Measurements from ENCODE around the gene HPN. TPM values are rescaled to one million over a fixed set of nuclear protein-coding genes. Genes with fewer than 3 reads are reported as not detected.

The HPN gene
- total RNA-seq, 1 donor from 2014 or later = 4.9 TPM

- intact Hi-C loops (cut with DNase I) = no loop called here
- DNase-seq (ENCODE audit: low spot score) = no peak
Measured at GRCh38 chr19:35075202-35076025, 33.9 kb downstream of the HPN start.

DNA sequence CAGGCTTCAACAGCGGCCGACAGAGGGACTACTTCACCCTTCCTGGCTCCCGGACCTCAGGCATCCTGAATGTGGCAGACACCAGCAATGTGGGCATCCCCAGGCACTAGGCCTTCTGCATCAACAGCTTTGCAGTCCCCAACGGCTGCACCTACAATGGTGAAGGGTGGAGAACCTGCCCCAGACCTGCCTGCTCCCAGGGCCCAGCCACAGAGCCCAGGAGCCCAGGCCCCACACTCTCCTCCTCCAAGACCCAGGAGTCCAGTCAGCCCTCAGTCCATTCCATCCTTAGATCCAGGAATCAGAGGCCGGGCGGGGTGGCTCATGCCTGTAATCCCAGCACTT, 34.5 kb downstream of the HPN start:
- DNase-seq (ENCODE audit: low spot score) = no peak
- intact Hi-C loops (cut with DNase I) = no loop called here

DNA sequence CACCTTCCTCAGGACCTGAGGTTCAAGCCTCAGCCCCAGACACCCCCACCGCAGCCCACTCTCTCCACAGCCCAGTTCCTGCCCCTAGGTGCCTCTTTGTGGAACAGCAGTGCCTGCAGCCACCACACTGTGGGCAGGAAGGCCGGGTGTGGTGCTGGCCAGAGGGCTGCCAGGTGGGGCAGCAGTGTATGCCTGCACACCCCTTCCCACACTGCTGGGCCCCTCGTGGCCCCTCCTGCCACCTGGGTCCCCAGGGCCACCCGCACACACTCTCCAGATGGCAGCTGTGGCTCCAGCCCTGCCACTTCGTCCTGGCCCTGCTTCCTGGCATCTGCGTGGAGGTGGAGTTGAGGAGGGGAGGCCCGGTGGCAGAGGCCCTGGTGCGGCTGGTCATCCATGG, 35.1 kb downstream of the HPN start:
- intact Hi-C loops (cut with DNase I) = no loop called here
- no peak for DNase-seq (ENCODE audit: low spot score)

GRCh38 chr19:35077411-35078223, 36.1 kb downstream of the HPN start:
- intact Hi-C loops (cut with DNase I) = no loop called here
- DNase-seq (ENCODE audit: low spot score) = no peak

- intact Hi-C loops (cut with DNase I) = no loop called here
- DNase-seq (ENCODE audit: low spot score) = no peak
Measured at GRCh38 chr19:35079826-35080225, 38.3 kb downstream of the HPN start.

DNA sequence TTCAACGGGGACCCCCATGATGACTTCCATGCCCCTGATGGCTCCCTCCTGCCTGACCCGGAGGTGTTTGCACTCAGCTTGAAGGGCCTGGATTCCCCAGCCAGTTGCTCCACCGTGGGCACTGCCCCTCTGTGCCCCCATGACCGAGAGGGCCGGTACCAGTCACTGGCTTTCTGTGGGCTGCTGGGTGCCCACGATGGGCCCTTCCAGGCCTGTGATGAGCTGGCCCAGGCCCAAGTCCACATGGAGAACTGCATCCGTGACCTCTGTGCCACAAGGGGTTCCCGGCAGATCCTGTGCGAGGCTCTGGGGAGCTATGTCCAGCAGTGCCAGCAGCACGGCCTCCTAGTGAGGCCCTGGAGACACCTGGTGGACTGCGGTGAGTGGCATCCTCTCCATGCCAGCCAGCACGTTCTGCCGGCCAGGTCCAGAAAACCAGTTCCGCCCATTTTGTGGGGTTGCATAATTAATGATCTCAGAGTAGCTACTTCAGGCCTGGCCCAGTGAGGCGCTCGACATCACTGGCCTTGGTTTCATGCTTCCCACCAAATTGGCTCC, 39.2 kb downstream of the HPN start:
- DNase-seq (ENCODE audit: low spot score) = no peak
- intact Hi-C loops (cut with DNase I) = no loop called here

DNA sequence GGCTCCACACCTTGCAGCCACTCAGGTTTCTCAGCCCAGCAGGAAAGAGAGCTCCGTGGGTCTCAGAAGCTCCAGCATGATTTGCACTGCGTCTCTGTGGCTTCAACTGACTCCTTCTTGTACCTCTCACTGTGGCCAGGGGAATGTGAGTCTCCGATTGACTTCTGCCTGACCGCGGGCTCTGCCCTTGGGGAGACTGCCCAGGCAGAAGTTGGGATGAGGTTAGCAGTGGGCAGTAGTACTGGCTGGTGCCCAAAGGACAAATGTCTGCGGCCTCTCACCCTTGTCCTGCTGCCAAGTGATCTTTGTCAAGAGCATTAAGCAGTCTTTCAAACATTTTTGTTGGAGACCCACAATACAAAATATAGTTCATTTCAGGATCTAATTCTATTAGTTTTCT, 39.7 kb downstream of the HPN start:
- intact Hi-C loops (cut with DNase I) = no loop called here
- no peak for DNase-seq (ENCODE audit: low spot score)

DNA sequence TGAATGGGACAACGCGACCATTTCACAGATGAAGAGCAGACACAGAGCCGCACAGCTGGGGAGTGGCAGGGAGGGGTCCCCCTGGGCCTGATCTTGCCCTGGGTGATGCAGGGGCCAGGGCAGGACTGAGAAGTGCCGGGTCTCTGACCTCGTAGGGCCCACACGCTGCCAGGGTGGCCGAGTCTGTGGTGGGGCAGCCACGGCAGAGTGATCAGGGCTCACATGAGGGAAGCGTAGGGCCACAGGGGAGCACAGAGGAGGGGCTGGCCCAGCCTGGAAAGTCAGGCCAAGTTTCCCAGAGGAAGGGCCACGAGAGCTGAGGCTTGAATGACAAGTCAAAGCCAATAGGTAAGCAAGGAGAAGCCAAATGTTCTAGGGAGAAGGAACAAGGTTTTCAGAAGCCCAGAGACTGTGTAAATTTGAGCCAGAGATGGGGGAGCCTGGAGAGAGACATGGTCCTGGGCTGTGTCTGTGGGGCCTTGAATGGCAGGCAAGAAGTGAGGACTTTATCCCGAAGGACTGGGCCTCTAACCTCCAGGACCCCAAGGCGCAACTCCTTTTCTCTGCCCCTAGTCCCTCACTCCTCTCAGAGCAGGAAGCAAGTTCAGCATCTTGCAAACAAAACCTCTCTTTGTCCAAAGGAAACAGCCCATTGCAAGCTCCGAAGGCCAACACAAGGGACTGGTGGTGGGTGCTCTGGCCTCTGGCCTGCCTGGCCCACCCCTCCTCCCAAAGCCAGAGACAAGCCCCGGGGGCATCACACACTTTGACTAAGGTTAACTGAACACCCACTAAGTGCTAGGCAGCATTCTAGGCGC, 42.4 kb downstream of the HPN start:
- intact Hi-C loops (cut with DNase I) = no loop called here
- no peak for DNase-seq (ENCODE audit: low spot score)

DNA sequence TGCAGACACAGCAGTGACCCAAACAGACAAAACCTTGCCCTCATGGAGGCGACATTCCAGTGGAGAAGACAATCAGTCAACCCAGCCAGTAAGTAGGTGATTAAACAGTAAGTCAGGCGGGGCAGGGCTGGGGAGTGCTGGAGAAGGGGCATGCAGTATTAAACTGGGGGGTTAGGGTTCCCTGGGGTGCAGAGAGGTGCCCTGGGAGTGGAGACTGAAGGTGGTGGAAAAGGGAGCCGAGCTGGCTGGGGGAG, 42.9 kb downstream of the HPN start:
- intact Hi-C loops (cut with DNase I) = no loop called here
- DNase-seq (ENCODE audit: low spot score) = no peak

GRCh38 chr19:35085947-35086346, 44.4 kb downstream of the HPN start:
- intact Hi-C loops (cut with DNase I) = loop anchor here (5.0 kb wide), 1 partner anchor 114 kb away; no protein-coding TSS in a partner anchor
- DNase-seq (ENCODE audit: low spot score) = no peak

DNA sequence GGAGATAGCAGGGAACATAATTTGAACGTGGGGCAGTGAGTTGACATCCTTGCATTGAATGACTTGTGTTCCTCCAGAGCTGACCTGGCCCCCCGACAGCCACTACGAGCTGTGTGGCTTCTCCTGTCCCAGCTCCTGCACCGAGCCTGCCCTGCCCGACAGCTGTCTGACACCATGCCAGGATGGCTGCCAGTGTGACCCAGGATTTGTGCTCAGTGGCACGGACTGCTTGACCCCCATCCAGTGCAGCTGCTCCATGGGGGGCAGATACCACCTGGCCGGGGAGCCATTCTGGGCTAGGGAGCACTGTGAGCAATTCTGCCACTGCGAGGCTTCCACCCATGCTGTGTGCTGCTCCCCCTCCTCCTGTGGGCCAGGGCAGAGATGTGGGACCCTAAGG, 44.9 kb downstream of the HPN start:
- no peak for DNase-seq (ENCODE audit: low spot score)
- intact Hi-C loops (cut with DNase I) = loop anchor here (5.0 kb wide), 1 partner anchor 114 kb away; no protein-coding TSS in a partner anchor

GRCh38 chr19:35087393-35087792, 45.9 kb downstream of the HPN start:
- no peak for DNase-seq (ENCODE audit: low spot score)
- intact Hi-C loops (cut with DNase I) = loop anchor here (5.0 kb wide), 1 partner anchor 115 kb away; no protein-coding TSS in a partner anchor

DNA sequence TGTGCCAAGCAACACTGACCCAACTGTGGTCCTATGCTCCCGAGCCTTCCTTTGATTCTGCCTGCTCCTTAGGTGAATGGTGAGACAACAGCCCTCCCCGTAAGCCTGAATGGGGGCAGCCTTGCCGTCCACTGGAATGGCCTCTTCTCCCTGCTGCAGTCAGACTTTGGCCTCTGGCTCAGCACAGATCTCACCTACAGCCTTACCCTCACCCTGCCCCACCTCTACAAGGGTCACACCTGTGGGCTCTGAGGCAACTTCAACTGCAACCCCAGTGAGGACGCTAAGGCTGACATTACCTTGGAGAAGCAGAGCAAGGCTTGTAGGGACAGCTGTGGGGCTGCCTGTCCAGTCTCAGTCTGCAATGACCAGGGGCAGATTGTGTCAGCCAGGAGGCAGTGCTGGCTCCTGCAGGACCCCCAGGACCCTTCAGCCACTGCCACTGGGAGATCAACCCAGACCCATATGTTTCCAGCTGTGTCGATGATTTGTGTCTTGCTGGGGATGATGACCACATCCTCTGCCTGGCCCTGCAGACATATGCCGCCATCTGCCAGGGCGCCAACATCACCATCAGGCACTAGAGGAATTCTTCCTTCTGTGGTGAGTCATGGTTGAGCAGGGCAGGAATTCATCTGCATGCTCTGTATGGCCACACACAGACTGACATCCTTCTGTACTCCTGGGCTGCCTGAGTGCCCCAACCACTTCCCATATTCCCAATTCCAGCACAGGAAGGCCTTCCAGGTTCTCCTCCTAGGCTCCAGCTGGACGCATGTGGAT, 46.8 kb downstream of the HPN start:
- intact Hi-C loops (cut with DNase I) = loop anchor here (5.0 kb wide), 1 partner anchor 116 kb away; no protein-coding TSS in a partner anchor
- no peak for DNase-seq (ENCODE audit: low spot score)

- intact Hi-C loops (cut with DNase I) = loop anchor here (5.0 kb wide), 1 partner anchor 117 kb away; no protein-coding TSS in a partner anchor
- DNase-seq (ENCODE audit: low spot score) = no peak
Measured at GRCh38 chr19:35089554-35089953, 48.0 kb downstream of the HPN start.

- intact Hi-C loops (cut with DNase I) = no loop called here
Measured at GRCh38 chr19:35090160-35090505, 48.6 kb downstream of the HPN start.

GRCh38 chr19:35090506-35091214, 49.1 kb downstream of the HPN start:
- intact Hi-C loops (cut with DNase I) = no loop called here
- no peak for DNase-seq (ENCODE audit: low spot score)

More at GRCh38 chr19:35090160-35090505, 48.6 kb downstream of the HPN start:
- DNase-seq (ENCODE audit: low spot score) = no peak

GRCh38 chr19:35093430-35093829, 51.9 kb downstream of the HPN start:
- no peak for DNase-seq (ENCODE audit: low spot score)
- intact Hi-C loops (cut with DNase I) = no loop called here

GRCh38 chr19:35093941-35094647, 52.6 kb downstream of the HPN start:
- intact Hi-C loops (cut with DNase I) = no loop called here
- no peak for DNase-seq (ENCODE audit: low spot score)

All from cardiac septum (tissue), 1 donor.